NCI-H2029 treated with DMSO at 0.1 percent for 48 hours (cell line): ENCODE measurements around the gene DRC3.

ENCODE experiments used
- DNase-seq: peaks from one replicate; lab custom pipeline; 2025; lab: John Stamatoyannopoulos, UW

The DRC3 gene

GRCh38 chr17:18056214-18056613, 83.6 kb downstream of the DRC3 start:
- no peak for DNase-seq

- no peak for DNase-seq
Observed at GRCh38 chr17:18059283-18059682, 86.6 kb downstream of the DRC3 start.

GRCh38 chr17:18064053-18064452, 91.4 kb downstream of the DRC3 start:
- DNase-seq, result no peak

GRCh38 chr17:18065546-18065945, 92.9 kb downstream of the DRC3 start:
- no peak for DNase-seq
